COLO668 (cell line): ENCODE measurements around the gene AGER.

ENCODE experiments used
- DNase-seq: peaks from one replicate; lab custom pipeline; 2025; ENCODE audit not compliant: unreplicated experiment; lab: John Stamatoyannopoulos, UW

AGER gene

GRCh38 chr6:32173051-32173727 is 10.9 kb downstream of the AGER start:
- no peak for DNase-seq

GRCh38 chr6:32171234-32171633 is 12.8 kb downstream of the AGER start:
- no peak for DNase-seq

GRCh38 chr6:32170294-32170693 is 13.8 kb downstream of the AGER start:
- DNase-seq, result no peak

- no peak for DNase-seq
These were observed 15.1 kb downstream of the AGER start for GRCh38 chr6:32168807-32169591.

GRCh38 chr6:32168350-32168749 is 15.7 kb downstream of the AGER start:
- no peak for DNase-seq

GRCh38 chr6:32167761-32168262 is 16.2 kb downstream of the AGER start:
- DNase-seq, result peak; percentile 15

GRCh38 chr6:32167154-32167760 is 16.8 kb downstream of the AGER start:
- DNase-seq, result peak; percentile 87

- peak; percentile 86 for DNase-seq
These were observed 17.5 kb downstream of the AGER start for GRCh38 chr6:32166411-32167061.

- DNase-seq, result no peak
These were observed 19.8 kb downstream of the AGER start, which contains the start of gene EGFL8 for GRCh38 chr6:32164295-32164694. EGFL8 (plus strand) TSS chr6:32164595; CDS start chr6:32166166, 1,571 bp downstream.

GRCh38 chr6:32163559-32164258 is 20.3 kb downstream of the AGER start:
- DNase-seq, result no peak

GRCh38 chr6:32158052-32158451 is 26.0 kb downstream of the AGER start:
- no peak for DNase-seq

GRCh38 chr6:32156891-32157290 is 27.2 kb downstream of the AGER start:
- DNase-seq, result no peak

GRCh38 chr6:32154514-32155161 is 29.4 kb downstream of the AGER start:
- peak; percentile 70 for DNase-seq

- peak; percentile 77 for DNase-seq
These were observed 30.2 kb downstream of the AGER start, which contains the start of gene PPT2 for GRCh38 chr6:32153564-32154513. PPT2 (plus strand) TSS chr6:32154141; CDS start chr6:32154595, 454 bp downstream.

GRCh38 chr6:32152769-32153563 is 31.1 kb downstream of the AGER start:
- no peak for DNase-seq

GRCh38 chr6:32151863-32152768 is 31.9 kb downstream of the AGER start, which contains the start of gene PRRT1:
PRRT1 (minus strand) TSS chr6:32151939; CDS start chr6:32151827, 112 bp downstream.
- no peak for DNase-seq
